ENCODE data around the gene CUL3. TPM values are rescaled to one million over a fixed set of nuclear protein-coding genes. Genes with fewer than 3 reads are reported as not detected.
A peak's percentile ranks its signal among the peaks of the same experiment; 100 is the strongest.

Gene CUL3
- total RNA-seq, 1 experiment from 2014 or later, result 30.3 TPM

DNA sequence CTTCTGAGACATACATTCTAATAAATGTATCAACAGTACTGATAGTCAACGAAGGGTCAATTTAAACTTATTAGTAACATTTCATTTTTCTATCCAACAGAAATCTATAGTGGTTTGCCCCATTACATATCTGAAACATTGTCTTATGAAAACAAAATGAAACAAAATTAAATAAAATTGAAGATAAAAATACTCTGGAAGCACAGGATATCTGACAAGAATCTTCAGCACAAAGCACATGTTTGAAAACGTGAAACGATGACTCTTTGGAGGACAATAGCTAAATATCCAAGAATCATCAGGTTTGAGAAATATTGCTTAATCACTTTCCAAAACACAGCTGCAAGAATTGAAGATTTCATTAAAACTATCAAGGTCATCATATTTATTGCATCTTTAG, 112.3 kb downstream of the CUL3 start:
- no peak for DNase-seq (ENCODE audit: low spot score)

DNA sequence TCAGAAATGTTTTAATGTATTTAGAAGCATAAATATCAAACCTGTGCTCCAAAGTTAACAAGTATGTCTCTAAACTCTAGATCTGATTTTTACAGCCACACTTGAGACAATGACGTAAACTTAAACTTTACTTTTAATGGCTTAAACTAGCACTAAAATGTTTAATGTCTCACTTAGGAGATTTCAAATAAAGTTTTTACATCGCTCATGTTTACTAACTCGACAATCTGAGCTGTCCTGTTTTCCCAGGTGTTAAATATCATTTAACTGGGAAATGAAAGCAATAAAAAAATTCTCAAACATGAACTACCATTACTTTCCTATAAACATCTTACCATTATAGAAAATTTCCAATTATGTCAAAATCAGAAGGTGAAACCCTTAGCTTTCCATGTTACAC, 113.0 kb downstream of the CUL3 start:
- DNase-seq (ENCODE audit: low spot score), result no peak

DNA sequence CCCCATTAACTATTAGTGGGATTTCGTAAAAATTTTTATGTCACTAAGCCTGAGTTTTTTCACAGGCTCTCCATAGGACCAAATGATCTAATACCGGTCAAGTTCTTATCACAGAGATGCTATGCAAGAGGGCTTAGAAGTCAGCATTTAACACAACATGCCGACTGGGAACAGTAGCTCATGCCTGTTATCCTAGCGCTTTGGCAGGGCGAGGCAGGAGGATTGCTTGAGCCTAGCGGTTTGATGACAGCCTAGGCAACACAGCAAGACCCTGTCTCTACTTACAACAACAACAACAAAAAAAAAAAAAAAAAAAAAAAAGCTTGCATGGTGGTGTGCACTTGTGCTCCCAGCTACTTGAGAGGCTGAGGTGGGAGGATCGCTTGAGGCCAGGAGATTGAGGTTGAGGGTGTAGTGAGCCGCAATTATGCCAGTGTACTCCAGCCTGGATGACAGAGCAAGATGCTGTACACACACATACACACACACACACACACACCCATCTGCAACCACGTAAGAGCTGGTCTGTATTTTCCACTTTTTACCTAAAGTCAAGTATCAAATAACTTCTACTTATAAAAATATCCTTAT, 115.7 kb downstream of the CUL3 start:
- DNase-seq (ENCODE audit: low spot score), result no peak

GRCh38 chr2:224466304-224466895, 118.8 kb downstream of the CUL3 start:
- DNase-seq (ENCODE audit: low spot score), result no peak

DNA sequence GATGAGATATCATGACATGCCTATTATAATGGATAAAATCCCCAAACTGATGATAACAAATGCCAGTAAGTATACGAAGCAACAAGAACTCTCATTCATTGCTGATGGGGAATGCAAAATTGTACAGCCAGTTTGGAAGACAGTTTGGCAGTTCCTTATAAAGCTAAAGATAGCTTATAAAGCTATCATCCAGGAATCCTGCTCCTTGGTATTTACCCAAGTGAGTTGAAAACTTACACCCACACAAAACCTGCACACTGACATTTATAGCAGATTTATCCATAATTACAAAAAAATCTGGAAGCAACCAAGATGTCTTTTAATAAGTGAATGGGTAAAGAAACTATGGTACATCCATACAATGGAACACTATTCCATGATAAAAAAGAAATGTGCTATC, 123.8 kb downstream of the CUL3 start:
- DNase-seq (ENCODE audit: low spot score), result no peak

DNA sequence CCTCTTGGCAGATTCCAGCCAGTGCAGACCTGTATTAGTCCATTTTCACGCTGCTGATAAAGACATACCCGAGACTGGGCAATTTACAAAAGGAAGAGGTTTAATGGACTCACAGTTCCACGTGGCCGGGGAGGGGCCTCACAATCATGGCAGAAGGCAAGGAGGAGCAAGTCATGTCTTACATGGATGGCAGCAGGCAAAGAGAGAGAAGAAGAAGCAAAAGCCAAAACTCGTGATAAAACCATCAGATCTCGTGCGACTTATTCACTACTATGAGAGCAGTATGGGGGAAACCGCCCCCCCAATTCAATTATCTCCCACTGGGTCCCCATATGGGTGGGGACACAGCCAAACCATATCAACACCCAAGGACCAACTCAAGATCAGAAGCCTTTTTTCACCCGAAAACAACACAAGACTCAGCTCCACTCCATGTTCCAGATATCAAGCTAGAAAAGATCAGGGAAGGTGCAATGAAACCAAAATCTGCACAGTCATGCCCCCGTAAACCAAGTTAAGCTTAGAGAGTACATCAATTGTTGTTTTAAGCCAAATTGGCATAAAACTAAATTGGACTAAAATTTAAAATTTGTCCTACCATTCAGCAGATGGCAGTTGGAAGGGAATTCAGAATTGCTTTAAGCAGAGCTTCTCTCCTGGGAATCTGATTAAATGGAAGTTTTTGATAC, 127.6 kb downstream of the CUL3 start:
- DNase-seq (ENCODE audit: low spot score), result no peak

DNA sequence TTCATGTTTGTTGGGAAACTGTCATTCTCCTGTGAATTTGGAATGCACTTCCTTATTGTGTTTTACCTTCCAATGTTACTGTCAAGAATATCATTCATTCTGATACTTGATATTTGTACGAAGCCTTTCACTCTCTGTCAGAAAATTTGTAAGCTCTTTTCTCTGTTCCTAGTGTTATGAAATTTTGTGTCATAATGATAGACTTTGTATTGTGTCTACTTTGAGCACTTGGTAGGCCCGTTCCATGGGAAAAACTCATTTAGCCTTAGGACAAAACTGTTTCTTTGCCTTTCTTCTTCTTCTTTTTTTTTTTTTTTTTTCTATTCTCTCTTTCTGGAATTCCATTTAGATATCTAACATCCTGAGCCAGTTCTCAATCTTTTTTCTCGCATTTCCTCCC, 131.3 kb downstream of the CUL3 start:
- no peak for DNase-seq (ENCODE audit: low spot score)

GRCh38 chr2:224449212-224450147, 135.7 kb downstream of the CUL3 start:
- peak; percentile 54 for DNase-seq (ENCODE audit: low spot score)

DNA sequence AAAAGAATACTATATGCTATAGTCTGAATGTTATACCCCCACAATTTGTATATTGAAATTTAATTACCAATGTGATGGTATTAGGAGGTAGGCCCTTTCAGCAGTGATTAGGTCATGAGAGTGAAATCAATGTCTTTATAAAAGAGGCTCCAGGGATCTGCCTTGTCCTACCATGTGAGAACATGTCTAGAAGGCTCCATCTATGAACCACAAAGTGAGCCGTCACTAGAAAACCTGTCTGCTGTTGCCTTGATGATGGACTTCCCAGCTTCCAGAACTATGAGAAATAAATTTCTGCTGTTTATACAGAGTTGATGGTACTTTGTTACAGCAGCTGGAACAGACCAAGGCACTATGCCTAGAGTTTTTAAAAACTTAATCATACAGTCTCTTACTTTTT, 136.9 kb downstream of the CUL3 start:
- no peak for DNase-seq (ENCODE audit: low spot score)

DNA sequence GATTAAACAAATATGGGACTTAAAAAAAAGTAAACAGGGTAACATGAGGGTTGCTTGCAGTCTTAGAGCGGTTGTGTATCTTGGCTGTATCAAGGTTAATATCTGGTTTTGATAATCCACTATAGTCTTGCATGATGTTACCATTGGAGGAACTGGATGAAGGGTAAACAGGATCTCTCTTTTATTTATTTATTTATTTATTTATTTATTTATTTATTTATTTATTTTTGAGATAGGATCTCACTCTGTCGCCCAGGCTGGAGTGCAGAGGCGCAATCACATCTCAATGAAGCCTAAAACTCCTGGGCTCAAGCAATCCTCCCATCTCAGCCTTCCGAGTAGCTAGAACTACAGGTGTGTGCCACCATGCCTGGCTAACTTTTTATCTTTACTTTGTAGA, 140.4 kb downstream of the CUL3 start:
- no peak for DNase-seq (ENCODE audit: low spot score)

DNA sequence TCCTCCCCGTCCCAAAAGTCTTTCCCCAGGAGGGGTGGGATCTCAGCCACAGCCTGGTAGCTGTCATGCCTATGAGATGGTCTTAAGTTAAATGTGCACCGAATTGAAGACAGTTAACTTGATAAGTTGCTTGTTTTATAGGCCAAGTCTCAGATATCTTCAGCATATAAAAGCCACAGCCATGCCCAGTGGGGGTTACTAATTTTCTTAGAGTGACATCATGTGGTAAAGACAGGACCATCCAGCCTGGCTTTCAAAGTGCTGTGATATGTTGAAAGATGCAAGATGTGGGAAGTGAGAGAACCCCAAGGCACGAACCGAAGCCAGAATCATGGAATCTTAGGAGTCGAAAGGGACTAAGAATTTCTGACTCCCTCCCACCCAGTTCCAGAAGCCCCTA, 141.1 kb downstream of the CUL3 start:
- no peak for DNase-seq (ENCODE audit: low spot score)

- no peak for DNase-seq (ENCODE audit: low spot score)
Observed at GRCh38 chr2:224442071-224442967, 142.8 kb downstream of the CUL3 start.

- DNase-seq (ENCODE audit: low spot score), result no peak
Observed at GRCh38 chr2:224440988-224441387, 144.2 kb downstream of the CUL3 start.

DNA sequence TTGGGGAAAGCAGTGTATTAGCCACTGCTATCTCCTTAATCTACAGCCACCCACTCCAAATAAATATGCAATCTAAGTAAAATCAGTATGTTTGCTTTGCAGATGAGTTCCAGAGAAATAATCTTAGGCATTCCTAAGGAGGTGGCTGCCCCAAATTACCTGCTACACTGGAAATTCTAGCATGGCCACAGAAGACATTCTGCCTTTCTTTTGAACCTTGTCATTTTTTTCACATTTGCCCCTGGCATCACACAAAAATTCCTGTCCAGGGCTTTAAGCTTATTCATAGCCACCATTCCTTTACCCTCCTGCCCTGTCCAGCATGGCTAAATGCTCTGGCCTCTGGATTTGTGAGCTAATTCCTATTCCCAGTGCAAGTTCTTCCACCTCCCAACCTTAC, 146.4 kb downstream of the CUL3 start:
- DNase-seq (ENCODE audit: low spot score), result no peak

DNA sequence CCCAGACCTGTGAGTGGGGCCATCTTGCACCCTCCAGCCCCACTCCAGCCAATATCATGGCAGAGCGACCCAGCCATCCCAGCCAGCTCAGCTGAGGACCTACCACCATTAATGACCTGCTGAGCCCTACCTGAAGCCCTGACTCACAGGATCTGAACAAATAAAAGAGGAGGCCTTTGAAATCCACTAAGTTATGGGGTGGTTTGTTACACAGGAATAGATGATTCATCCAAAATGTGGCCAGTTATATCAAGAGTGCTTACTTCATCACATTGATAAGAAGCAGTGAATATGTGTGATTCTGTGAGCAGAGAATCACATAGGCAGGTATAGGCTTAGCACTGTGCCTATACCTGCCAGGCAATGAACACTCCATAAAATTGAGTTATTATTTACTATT, 148.5 kb downstream of the CUL3 start:
- no peak for DNase-seq (ENCODE audit: low spot score)

- no peak for DNase-seq (ENCODE audit: low spot score)
Observed at GRCh38 chr2:224434618-224435017, 150.5 kb downstream of the CUL3 start.

GRCh38 chr2:224433442-224433841, 151.7 kb downstream of the CUL3 start:
- no peak for DNase-seq (ENCODE audit: low spot score)

DNA sequence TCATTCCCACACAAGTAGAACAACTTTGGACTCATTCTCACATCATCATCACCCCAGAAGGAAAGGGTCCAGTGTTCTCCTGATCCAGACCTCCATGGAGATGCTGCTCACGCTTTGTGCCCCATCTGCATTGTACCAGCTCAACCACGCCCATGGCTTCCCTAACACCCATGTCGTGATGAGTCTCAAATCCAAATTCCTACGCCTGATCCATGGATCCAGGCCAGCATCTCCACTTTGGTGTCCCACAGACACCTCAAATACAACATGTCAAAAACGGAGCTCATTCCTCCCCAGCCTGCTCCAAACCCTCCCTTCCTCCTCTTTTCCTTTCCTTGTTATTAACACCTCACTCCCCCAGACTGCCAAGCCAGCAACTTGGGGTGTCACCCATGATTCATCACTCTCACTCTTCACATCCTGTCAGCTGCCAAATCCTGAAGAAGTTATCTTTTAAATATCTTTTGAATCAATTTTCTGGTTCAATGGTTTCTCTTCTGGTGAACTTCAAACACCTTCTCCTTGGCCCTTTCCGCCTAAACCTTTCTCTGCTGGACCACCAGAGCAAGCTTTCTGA, 153.1 kb downstream of the CUL3 start:
- DNase-seq (ENCODE audit: low spot score), result no peak

- no peak for DNase-seq (ENCODE audit: low spot score)
Observed at GRCh38 chr2:224429441-224429810, 155.7 kb downstream of the CUL3 start.

GRCh38 chr2:224428787-224429440, 156.2 kb downstream of the CUL3 start:
- DNase-seq (ENCODE audit: low spot score), result no peak
